GM12873 (cell line): ENCODE results near the gene GREB1.

Source experiments
- TF ChIP-seq, protein P1 (sequence below): IDR thresholded peaks from 2 replicates; pipeline ENCODE4 v1.5.1; 2012; ENCODE audit warnings: low read depth, mild to moderate bottlenecking, moderate library complexity, low read length, control low read depth; ENCODE audit not compliant: insufficient read depth; ENCODE audit errors: missing control alignments

GREB1 gene

GRCh38 chr2:11534071-11534745 is 363 bp downstream of the GREB1 start:
- TF ChIP-seq, protein P1, sequence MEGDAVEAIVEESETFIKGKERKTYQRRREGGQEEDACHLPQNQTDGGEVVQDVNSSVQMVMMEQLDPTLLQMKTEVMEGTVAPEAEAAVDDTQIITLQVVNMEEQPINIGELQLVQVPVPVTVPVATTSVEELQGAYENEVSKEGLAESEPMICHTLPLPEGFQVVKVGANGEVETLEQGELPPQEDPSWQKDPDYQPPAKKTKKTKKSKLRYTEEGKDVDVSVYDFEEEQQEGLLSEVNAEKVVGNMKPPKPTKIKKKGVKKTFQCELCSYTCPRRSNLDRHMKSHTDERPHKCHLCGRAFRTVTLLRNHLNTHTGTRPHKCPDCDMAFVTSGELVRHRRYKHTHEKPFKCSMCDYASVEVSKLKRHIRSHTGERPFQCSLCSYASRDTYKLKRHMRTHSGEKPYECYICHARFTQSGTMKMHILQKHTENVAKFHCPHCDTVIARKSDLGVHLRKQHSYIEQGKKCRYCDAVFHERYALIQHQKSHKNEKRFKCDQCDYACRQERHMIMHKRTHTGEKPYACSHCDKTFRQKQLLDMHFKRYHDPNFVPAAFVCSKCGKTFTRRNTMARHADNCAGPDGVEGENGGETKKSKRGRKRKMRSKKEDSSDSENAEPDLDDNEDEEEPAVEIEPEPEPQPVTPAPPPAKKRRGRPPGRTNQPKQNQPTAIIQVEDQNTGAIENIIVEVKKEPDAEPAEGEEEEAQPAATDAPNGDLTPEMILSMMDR: no peak

DNA sequence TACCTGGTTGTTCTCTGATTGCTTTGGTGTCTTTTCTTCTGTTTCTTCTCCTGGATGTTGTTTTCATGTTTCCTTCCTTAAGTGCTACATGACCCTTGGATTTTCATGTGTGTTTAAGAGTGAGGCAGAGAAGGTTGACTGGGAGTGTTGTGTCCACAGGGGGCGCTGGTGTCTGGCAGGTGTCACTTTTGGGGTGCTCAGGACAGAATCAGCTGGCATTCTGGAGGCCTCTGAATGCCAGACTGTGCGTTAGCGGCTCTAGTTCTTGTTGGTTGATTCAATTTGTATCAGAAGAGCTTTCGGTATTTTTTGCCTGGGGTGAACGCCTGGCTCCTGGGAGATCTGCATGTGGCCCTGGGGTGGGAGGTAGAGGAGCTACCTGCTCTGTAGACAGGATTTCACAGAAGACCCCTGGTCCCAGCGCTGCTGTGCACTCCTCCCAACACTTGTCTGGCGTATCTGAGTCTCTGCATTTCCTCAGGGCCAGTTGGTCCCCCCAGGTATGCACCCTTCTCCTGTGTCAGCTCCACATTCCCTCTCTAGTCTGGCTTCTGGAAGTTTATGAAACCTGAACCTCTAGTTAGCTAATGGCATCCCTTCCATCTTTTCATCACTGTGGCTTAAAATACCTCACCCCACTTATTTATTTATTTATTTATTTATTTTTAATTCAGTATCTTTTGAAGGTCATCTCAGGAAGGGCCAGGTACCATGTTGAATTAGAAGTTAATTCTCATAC is 1.1 kb downstream of the GREB1 start:
- TF ChIP-seq, protein P1: peak; percentile 51

DNA sequence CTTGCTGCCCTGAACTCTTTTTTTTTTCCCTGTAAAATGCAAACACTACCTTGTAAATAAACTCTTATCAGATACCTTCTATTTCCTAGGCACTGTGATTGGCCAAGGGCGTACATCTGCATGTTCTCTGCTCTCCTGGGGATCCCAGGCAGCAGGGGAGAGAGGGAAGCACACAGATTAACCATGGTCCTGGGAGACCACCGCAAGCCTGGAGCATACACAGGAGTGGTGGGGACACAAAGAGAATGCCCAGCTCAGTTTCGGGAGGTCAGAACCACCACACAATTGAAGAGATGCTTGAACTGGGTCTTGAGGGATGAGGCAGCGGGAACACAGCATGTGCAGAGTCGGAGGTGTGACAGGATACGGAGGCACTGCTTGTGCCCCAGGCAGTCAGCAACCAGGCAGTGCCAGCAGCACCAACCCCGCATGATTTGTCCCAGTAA is 2.1 kb downstream of the GREB1 start:
- TF ChIP-seq, protein P1: no peak

GRCh38 chr2:11537951-11538350 is 4.1 kb downstream of the GREB1 start:
- TF ChIP-seq, protein P1: no peak

GRCh38 chr2:11539317-11540147 is 5.7 kb downstream of the GREB1 start:
- TF ChIP-seq, protein P1: no peak

GRCh38 chr2:11540148-11540995 is 6.5 kb downstream of the GREB1 start:
- TF ChIP-seq, protein P1: no peak
